Uterus (tissue), 2 donors: ENCODE results near the gene ABCA1.

Experiments used
- POLR2A ChIP-seq, 2 donors: fragments of 450-650 bp; IDR thresholded peaks; one replicate each; pipeline ENCODE4 v1.6.1; 2016; ENCODE audit warnings: antibody characterized with exemption in 2 of 2, mild to moderate bottlenecking in 1 of 2, moderate library complexity in 1 of 2
- TF ChIP-seq, protein P1 (sequence below), 4 experiments: fragments of 200-600 bp in 2 of 4; fragments of 450-650 bp in 2 of 4; sonication (generic) in 2 of 4; IDR thresholded peaks; one replicate each; pipeline ENCODE4 v1.5.1; 2016 to 2019; ENCODE audit warnings: antibody characterized with exemption in 4 of 4, mild to moderate bottlenecking in 2 of 4, moderate library complexity in 1 of 4

- TF ChIP-seq, protein P1, sequence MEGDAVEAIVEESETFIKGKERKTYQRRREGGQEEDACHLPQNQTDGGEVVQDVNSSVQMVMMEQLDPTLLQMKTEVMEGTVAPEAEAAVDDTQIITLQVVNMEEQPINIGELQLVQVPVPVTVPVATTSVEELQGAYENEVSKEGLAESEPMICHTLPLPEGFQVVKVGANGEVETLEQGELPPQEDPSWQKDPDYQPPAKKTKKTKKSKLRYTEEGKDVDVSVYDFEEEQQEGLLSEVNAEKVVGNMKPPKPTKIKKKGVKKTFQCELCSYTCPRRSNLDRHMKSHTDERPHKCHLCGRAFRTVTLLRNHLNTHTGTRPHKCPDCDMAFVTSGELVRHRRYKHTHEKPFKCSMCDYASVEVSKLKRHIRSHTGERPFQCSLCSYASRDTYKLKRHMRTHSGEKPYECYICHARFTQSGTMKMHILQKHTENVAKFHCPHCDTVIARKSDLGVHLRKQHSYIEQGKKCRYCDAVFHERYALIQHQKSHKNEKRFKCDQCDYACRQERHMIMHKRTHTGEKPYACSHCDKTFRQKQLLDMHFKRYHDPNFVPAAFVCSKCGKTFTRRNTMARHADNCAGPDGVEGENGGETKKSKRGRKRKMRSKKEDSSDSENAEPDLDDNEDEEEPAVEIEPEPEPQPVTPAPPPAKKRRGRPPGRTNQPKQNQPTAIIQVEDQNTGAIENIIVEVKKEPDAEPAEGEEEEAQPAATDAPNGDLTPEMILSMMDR (IDR thresholded peaks at IDR 0.05) = no peak
- TF ChIP-seq POLR2A (IDR thresholded peaks at IDR 0.05) = no peak
Observed at GRCh38 chr9:104853683-104854082, 74.3 kb downstream of the ABCA1 start.
